TTC549 (cell line): ENCODE data around the gene OCA2.
"Not testable (repeated sequence)": the region's sequence is repeated elsewhere in the genome, so short reads cannot be mapped to it uniquely, and the experiment has no call there.

Experiments used
- FAIRE-seq: peaks from 2 replicates; lab custom pipeline; 2012; peaks lifted over from hg19 to GRCh38; lab: Jason Lieb, UNC

Gene OCA2

GRCh38 chr15:27868828-27869404 is 230.2 kb downstream of the OCA2 start:
- FAIRE-seq, result no peak

GRCh38 chr15:27867861-27868260 is 231.3 kb downstream of the OCA2 start:
- no peak for FAIRE-seq

- no peak for FAIRE-seq
Observed at GRCh38 chr15:27866505-27867165, 232.5 kb downstream of the OCA2 start.

GRCh38 chr15:27865926-27866325 is 233.2 kb downstream of the OCA2 start:
- FAIRE-seq, result no peak

- no peak for FAIRE-seq
Observed at GRCh38 chr15:27865323-27865922, 233.7 kb downstream of the OCA2 start.

GRCh38 chr15:27864719-27865118 is 234.4 kb downstream of the OCA2 start:
- FAIRE-seq, result no peak

GRCh38 chr15:27864086-27864485 is 235.0 kb downstream of the OCA2 start:
- no peak for FAIRE-seq

- FAIRE-seq, result no peak
Observed at GRCh38 chr15:27863000-27863399, 236.1 kb downstream of the OCA2 start.

GRCh38 chr15:27861171-27861570 is 237.9 kb downstream of the OCA2 start:
- no peak for FAIRE-seq

GRCh38 chr15:27855137-27855536 is 244.0 kb downstream of the OCA2 start:
- FAIRE-seq, result no peak

- FAIRE-seq, result no peak
Observed at GRCh38 chr15:27854601-27855000, 244.5 kb downstream of the OCA2 start.

- no peak for FAIRE-seq
Observed at GRCh38 chr15:27853624-27854455, 245.3 kb downstream of the OCA2 start.

GRCh38 chr15:27851858-27852210 is 247.3 kb downstream of the OCA2 start:
- no peak for FAIRE-seq

GRCh38 chr15:27850981-27851857 is 247.9 kb downstream of the OCA2 start:
- no peak for FAIRE-seq

- FAIRE-seq, result no peak
Observed at GRCh38 chr15:27850050-27850449, 249.1 kb downstream of the OCA2 start.

GRCh38 chr15:27848936-27849335 is 250.2 kb downstream of the OCA2 start:
- not testable (repeated sequence) for FAIRE-seq

GRCh38 chr15:27847775-27848710 is 251.1 kb downstream of the OCA2 start:
- FAIRE-seq, result no peak

GRCh38 chr15:27846722-27847395 is 252.3 kb downstream of the OCA2 start:
- FAIRE-seq, result no peak

GRCh38 chr15:27845535-27846369 is 253.4 kb downstream of the OCA2 start:
- FAIRE-seq, result no peak
